Brain microvascular endothelial cell (primary cell): ENCODE measurements around the gene PARVG.

ENCODE experiments used
- DNase-seq: peaks from one replicate; pipeline ENCODE4 v3.0.0-alpha.2; 2020
- H3K27ac ChIP-seq: fragments of 250-450 bp; sonication (Bioruptor Pico); 2 replicates; pipeline ENCODE4 v1.5.1; 2020; ENCODE audit warnings: mild to moderate bottlenecking, moderate library complexity
- H3K27me3 ChIP-seq: fragments of 250-450 bp; sonication (Bioruptor Pico); replicated peaks from 2 replicates; pipeline ENCODE4 v1.5.1; 2020; ENCODE audit warnings: mild to moderate bottlenecking
- H3K36me3 ChIP-seq: fragments of 250-450 bp; sonication (Bioruptor Pico); replicated peaks from 2 replicates; pipeline ENCODE4 v1.5.1; 2020; ENCODE audit warnings: mild to moderate bottlenecking
- H3K4me3 ChIP-seq: 2 replicates; pipeline ENCODE4 v1.5.1; 2011; ENCODE audit warnings: low read depth, mild to moderate bottlenecking, control low read depth, low read length, moderate library complexity
- CTCF ChIP-seq: IDR thresholded peaks from 2 replicates; pipeline ENCODE4 v1.5.1; 2011; ENCODE audit warnings: low read depth, mild to moderate bottlenecking, moderate library complexity, low read length, control low read depth, inconsistent platforms; ENCODE audit errors: missing control alignments
- in situ Hi-C: cut with HindIII; loops from 2 replicates; pipeline ENCODE4 v1.10.0; 2017; ENCODE audit warnings: low sequenced_read_pairs, low pct_ligation_motif_present

Gene PARVG

GRCh38 chr22:44185237-44186120, 4.8 kb downstream of the PARVG start:
- in situ Hi-C loops: no loop called here
- no peak for TF ChIP-seq CTCF
- Histone ChIP-seq H3K27ac (no peak overlapping the region), H3K36me3 (no peaks in the 10 kb centered on the region), H3K4me3 (no peak overlapping the region), H3K27me3 (peaks cover 2% of the 10 kb centered on the region)
- DNase-seq: no peak

- no peak for TF ChIP-seq CTCF
- Histone ChIP-seq H3K36me3 (no peaks in the 10 kb centered on the region), H3K27ac (no peak overlapping the region), H3K4me3 (no peak overlapping the region), H3K27me3 (peaks cover 2% of the 10 kb centered on the region)
- no peak for DNase-seq
- in situ Hi-C loops: no loop called here
Observed at GRCh38 chr22:44186121-44186510, 5.4 kb downstream of the PARVG start.

- Histone ChIP-seq H3K27me3 (peaks cover 2% of the 10 kb centered on the region), H3K4me3 (no peak overlapping the region), H3K36me3 (no peaks in the 10 kb centered on the region), H3K27ac (no peak overlapping the region)
- TF ChIP-seq CTCF: no peak
- no peak for DNase-seq
- in situ Hi-C loops: no loop called here
Observed at GRCh38 chr22:44186737-44187136, 6.0 kb downstream of the PARVG start.

GRCh38 chr22:44187652-44188230, 7.0 kb downstream of the PARVG start:
- peaks cover 2% of the 10 kb centered on the region for H3K27me3 ChIP-seq
- no peak for TF ChIP-seq CTCF
- DNase-seq: no peak
- no peaks in the 10 kb centered on the region for H3K36me3 ChIP-seq
- no peak overlapping the region for H3K27ac ChIP-seq
- in situ Hi-C loops: no loop called here
- H3K4me3 ChIP-seq: no peak overlapping the region

- no peak overlapping the region for H3K27ac ChIP-seq
- H3K36me3 ChIP-seq: no peaks in the 10 kb centered on the region
- in situ Hi-C loops: no loop called here
- DNase-seq: no peak
- H3K4me3 ChIP-seq: no peak overlapping the region
- no peak for TF ChIP-seq CTCF
- peaks cover under 1% of the 10 kb centered on the region for H3K27me3 ChIP-seq
Observed at GRCh38 chr22:44188316-44188715, 7.6 kb downstream of the PARVG start.
